Dedifferentiated amniotic fluid mesenchymal stem cell (primary cell): Measurements from ENCODE around the gene ERFE.
"Not testable (repeated sequence)": the region's sequence is repeated elsewhere in the genome, so short reads cannot be mapped to it uniquely, and the experiment has no call there.

Experiments
- DNase-seq: peaks from one replicate; pipeline ENCODE4 v3.0.0-alpha.2; 2016; ENCODE audit errors: extremely low spot score

The ERFE gene, protein sequence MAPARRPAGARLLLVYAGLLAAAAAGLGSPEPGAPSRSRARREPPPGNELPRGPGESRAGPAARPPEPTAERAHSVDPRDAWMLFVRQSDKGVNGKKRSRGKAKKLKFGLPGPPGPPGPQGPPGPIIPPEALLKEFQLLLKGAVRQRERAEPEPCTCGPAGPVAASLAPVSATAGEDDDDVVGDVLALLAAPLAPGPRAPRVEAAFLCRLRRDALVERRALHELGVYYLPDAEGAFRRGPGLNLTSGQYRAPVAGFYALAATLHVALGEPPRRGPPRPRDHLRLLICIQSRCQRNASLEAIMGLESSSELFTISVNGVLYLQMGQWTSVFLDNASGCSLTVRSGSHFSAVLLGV

DNA sequence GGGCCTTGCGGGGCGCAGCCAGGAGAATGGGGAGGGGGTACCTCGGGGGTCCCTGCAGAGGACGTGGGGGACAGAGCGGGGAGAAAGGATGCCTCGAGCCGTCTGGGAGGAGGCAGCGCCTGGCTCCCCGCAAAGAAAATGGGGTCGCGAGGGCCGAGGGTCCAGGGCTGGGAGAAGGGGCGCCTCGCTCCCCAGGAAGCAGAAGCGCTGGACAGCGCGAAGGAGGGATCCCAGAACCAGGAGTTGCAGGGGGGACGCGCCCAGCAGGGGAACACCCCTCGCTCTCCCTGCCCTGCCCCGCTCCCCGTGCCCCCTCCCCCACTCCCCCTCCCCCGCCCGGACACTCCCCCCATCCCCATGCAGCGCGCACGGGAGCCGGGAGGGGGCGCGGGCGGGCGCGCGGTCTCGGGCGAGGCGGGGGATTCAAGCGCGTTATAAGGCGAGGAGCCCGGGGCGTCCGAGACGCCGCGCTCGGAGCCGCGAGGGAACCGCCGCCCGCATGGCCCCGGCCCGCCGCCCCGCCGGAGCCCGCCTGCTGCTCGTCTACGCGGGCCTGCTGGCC is at the start of gene ERFE:
Gene ERFE (plus strand): TSS at position 462 of the 562 bp plus-strand sequence. CDS start 38 bp downstream, at position 500.
- no peak for DNase-seq

DNA sequence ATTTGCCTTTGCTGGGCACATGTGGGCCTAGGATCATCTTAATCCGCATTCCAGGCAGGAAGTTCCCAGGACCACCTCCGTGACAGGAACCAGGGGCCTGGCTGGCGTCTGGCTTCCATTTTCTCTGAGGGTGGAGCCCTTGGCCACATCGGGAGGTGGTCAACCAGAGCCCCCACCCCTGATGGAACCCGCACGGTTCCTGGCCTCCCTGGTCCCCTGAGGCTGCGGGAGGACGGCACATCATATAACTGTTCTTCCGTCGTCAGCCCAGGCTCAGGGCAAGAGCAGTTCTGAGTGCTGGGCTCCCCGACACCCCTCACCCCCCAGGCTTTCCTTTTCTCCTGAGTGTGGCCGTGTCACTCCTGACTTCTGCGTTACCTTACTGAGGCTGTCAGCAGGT is 45.2 kb upstream of the ERFE start:
- no peak for DNase-seq

DNA sequence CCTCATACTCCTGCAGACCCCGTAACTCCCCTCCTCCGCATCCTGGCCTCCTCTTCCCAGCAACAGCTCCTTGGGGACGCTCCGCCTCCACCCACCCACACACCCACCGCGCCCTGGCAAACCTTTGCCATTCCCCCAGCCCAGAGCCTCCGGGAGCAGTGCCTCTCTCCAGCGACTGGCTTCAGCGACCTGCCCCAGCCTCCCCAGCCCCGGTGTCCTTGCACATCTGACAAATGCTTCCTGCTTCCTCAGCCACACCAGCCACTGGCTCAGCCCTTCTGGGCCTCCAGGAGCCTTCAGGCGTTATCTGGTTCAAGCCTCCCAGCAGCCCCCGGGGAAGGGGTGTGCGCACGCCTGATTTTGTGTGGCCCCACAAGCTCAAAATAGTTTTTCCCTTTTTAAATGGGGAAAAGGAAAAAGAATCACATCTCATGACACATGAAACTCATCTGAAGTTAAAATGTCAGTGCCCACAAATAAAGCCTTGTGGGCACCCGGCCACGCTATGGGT is 44.4 kb upstream of the ERFE start:
- DNase-seq = no peak

DNA sequence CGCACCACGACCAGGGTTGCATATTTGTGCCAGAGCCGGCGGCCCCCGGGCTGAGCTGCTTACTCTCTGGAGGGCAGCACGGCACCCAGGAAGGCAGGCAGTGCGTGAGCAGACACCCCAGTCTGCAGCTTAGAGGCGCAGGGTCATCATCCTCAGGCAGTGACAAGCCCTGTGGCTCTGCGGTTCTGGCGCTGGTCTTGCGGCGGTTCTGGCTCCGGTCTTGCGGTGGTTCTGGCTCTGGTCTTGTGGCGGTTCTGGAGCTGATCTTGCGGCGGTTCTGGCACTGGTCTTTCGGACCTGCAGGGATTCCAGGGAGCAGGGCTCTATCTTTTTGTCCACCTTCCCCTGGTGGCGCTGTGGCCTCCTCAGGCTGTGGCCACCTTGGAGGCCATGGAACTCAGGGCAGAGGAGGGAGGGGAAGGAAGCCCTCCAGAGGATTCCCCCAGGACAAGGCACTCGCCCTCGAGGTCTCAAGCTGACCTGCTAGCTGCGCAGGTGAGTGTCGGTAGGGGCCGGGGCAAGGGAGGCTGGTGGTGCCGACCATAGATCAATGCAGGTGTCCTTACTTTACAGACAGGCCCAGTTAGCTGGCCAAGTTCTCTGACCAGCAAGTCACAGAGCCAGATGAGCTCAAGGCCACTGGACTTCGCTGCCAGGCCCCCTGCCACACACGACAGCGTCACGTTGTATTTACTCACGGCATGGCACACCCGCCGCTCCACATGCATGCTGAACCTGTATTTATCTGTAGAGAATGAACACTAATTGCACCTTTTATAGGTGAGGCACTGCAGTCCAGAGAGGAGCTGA is 43.7 kb upstream of the ERFE start:
- no peak for DNase-seq

DNA sequence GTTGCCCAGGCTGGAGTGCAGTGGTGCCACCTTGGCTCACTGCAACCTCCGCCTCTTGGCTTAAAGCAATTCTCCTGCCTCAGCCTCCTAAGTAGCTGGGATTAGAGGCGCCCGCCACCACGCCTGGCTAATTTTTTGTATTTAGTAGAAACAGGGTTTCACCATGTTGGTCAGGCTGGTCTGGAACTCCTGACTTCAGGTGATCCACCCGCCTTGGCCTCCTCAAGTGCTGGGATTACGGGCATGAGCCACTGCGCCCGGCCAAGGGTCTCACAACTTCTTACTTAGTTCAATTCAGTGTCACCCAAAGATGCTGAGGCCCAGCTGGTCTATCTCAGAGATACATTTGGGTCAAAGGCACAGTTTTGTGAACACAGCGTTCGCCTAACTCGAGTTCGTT is 43.1 kb upstream of the ERFE start:
- DNase-seq = not testable (repeated sequence)

DNA sequence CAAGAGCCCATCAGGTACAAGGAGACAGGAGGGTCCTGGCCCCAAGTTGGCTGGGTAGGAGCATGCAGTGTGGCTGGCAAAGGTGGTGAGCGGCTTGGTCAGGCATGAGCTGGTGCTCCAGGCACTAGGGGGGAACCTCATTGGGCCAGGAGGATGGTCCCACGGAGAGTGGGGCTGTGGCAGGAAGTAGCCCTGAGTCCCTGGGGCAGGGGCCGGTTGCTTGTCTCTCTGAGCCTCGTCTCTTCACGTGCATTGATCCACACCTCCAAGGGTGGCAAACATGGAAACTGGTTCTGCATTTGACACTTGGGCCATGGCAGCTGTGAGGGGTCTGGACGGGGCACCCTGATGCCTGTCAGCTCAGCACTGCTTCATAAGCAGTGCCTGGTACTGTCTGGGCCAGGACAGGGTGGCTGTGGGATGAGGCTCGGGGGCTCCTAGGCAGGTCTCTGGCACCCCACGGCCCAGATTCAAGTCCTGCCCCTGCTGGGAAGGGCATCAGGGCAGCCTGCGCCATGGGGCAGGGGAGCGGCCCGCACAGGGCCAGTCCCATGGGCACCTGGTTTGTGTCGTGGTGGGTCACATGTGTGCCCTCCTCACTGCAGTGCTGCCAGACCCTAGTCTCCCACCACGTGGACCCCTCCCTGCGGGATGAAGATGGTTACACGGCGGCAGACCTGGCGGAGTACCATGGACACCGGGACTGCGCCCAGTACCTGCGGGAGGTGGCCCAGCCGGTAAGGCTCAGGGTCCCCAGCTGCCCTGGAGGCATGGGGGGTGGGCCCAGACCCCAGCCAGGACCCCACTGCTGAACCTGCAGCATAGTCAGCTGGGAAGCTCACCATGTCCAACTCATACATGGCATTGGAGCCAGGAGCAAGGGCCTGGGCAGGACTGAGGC is 42.2 kb upstream of the ERFE start:
- no peak for DNase-seq

DNA sequence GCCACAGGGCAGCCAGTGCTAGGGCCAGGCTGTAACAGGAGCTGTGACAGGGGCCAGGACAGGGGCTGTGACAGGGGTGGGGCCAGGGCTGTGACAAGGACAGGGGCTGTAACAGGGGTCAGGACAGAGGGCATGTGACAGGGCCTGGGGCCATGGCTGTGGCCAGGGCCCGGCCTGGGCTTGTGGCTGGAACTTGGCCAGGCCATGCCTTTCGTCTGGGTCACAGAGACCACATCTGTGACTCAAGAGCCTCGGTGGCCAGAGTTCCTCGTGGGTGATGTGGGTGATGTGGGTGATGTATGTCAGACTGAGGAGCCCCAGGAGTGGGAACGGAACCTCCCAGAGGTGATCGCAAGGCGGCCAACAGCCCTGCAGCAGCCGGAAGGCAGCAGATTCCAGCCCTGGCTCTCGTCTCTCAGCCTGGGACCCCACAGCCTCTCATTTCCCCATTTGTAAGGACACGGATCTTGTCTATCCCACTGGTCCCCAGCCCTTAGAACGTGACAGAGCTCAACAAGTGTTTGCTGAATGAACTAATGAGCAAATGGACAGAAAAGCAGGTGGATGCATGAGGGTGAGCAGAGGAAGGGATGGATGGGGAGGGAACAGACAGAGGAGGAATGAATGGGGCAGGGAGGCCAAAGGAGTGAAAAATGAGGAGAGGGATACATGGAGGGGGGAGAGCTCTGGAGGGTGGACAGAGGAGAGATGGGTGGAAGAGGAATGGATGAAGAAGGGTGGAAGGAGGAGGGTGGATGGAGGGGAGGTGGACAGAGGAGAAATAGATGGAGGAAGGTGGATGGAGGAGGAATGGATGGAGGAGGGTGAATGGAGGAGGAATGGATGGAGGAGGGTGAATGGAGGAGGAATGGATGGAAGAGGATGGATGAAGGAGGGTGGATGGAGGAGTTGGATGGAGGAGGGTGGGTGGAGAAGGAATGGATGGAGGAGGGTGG is 41.3 kb upstream of the ERFE start:
- no peak for DNase-seq

DNA sequence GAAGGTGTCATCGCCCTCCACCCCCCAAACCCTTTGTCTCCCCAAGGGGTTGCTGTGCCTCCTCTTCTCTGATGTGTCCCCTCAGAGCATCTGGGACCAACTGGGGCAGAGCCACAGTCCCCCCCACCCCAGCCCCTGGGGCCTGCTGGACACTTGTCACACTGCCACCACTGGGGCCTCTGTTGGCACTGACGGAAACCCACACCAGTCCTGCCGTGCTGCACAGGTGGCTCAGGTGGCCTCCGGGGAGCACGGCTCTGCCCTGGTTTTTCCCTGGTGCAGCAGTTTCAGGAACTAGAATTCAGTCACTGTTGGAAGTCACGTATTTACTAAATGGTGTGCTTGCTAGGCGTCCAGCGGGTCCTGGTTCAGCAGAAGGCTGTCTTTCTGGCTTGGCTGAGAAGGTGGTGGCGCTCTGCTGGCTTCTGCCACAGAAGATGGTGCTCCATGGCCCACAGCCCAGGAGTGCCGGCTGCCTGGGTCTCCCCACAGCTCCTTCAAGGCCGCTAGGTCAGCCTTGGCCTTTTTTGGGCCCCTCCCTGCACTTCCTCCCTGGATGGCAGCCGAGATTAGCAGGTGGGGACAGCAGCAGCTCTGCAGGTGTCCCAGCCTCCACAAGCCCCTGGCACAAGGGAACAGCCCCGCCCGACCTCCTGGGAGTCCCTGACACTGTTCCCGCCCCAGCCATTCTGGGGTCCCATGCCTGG is 38.9 kb upstream of the ERFE start:
- no peak for DNase-seq

DNA sequence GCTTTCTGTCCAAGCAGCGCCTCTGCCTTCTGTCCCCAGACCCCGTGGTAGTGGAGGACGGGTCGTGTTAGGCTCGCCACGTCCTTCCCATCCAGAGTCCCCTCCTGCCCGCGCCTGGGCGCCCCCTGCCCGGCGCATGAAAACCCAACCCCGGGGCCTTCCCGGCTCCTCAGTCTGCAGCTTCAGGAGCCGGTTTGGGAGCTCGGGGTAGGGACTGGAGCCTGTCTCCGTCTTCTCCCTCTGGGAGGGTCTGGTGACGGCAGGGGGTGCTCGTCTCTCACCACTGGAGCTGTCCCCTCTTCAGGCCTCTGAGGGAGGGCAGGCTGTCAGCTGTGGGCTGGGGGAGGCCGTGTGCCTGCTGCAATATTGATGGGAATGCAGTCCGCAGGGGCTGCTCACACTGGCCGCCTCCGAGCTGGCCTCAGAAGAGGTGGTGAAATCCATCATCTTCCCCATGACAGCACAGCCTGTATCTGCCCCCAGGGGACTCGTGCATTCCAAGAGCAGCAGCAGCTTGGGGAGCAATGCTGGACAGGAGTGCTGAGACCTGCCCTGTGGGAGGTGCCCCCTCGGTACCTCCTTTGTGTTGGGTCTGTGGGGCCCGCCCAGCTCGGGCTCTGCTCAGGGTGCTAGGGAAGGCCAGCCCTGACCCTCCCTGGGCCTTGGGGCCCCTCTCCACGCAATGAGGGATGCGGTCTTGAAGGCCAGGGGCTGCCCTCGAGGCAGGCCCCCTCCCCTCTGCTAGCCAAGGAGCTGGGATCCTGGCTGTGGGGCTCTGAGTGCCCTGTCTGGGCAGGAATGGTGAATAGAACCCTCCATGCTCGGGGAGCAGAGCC is 38.1 kb upstream of the ERFE start:
- no peak for DNase-seq

DNA sequence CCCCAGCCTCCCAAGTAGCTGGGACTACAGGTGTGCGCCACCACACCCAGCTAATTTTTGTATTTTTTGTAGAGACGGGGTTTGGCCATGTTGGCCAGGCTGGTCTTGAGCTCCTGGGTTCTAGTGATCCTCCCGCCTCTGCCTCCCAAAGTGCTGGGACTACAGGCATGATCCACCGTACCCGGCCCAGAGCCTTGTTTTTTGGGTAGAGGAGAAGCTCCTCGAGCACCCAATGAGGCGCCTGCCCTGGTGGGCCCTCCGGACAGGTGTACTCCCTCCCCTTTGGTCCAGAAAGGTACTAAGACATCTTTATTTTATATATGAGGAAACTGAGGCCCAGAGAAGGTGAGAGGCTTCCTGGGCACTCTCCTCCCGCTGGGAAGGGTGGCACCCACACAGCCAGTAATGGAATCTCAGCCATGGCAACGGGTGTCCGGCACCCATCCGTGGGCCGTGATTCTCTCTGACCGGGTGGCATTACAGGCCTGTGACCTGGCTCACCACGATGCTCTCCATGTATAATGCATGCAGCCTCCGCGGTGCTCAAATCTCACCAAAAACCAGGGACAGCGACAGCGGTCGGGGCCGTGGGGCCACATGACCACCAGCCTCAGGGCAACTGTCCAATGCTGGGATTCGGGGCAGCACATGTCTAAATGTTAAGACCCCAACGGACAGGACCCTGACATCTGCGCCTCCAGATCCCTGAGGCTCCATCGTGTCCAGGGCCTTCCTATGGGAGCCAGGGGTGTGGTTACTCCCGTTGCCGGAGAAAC is 37.1 kb upstream of the ERFE start:
- DNase-seq = no peak

DNA sequence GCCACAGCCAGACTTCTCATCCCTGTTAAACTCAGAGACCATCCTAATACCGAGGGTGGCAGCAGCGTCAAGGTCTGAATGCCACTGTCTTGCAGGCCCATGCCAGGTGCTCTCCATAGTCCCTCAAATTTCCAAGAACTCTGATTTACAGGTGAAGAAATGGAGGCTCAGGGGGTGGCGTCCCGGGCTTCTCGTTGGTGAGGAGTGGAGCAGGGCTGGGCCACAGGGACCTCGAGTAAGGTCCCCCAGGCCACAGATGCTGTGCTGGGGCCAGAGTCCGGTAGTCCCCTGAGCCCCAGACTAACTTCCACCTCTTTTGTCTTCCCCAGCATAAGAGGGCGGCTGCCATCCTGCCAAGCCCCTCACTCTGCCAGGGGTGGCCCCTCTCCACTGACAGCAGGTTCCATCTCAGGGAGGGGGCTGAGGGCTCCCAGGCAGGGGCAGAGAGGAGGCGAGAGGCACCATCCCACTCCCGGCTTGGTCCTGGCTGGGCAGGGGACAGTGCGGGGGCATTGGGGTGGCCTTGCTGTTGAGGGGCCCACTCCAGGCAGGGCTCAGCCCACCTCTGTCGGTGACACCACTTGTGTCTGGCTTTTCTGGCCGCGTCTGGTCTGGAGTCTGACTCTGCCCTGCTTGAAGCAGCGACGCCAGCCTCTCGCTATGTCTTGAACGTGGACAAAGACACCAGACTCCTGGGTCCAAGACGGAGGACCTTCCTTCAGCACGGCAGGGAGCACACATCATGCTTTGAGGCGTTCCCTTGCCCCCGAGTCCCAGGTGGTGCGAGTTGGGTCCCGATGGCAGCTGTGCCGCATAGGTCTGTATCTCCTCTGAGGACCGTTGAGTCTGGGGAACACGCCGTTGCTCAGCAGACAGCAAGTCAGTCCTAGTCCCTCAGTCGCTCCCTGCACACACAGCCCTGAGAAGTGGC is 36.2 kb upstream of the ERFE start:
- DNase-seq = no peak

DNA sequence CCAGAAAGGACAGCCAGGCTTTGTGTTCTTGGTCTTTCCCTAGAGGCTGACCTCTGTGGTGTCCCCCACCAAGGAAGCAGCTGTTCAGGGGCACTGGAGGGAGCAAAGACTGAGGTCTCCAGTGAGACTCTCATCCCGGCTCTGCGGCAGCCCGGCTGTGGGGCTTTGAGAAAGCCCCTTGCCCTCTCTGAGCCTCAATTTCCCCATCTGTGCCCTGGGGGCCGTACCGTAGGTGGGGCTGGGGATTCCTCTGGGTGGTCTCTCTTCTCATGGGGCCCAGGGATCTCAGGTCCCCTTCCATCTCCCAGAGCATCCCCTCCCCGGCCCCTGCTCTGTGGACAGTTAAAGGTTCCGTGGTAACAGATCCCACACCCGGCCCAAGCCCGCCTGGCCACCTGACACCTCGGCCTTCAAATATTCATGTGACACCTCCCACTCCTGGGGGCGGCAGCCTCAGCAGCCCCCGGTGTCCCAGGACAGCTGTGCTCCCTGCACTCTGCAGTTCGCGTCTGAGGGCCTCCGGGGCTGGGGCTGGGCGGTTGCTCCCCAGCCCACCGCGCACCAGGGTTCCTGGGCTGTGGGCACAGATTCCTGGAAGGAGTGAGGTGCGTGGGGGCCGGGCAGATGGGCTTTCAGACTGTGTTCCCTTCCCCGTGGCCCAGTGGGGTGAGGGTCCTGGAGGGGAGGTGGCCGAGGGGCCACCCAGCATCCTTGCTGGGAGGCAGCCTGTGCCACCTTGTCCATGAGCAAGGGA is 35.4 kb upstream of the ERFE start:
- DNase-seq = no peak

DNA sequence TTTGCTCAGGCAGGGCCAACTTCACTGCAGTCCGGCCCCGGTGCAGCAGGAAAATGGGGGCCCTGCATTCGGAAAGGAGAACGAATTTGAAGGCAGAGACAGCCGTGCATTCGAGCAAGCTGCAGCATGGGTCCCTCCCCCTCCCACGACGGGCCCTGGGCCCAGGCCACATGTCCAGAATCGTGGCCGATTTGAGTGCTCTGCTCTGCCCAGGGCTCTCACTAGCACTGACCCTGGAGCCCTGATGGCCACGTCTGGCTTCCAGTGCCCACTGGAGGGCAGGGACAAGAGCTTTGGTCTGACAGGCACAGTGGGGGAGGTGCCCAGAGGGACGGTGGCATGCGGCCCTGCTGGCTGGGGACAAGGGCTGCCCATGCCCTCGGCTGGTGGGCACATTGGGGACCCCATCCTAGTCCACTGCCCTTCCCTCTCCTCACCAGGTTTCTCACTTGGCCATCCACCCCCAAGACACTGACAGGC is 34.7 kb upstream of the ERFE start:
- no peak for DNase-seq

DNA sequence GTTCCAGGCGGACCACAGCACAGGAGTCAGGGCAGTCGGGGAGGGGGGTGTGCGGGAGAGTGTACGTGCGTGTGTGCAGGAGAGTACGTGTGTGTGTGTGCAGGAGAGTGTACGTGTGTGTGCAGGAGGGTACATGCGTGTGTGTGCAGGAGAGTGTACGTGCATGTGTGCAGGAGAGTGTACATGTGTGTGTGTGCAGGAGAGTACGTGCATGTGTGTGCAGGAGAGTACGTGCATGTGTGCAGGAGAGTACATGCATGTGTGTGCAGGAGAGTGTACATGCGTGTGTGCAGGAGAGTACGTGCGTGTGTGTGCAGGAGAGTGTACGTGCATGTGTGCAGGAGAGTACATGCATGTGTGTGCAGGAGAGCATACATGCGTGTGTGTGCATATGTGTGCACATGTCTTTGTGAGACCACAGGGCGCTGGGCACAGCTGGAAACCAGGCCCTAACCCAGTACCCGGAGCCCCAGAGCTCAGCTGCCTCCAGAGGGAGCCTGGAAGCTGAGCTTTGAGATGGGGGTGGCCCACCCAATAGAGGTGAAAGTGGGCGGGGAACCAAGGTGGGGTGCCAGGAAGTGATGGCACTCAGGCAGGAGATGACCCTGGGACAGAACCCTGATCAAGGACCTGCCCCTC is 34.2 kb upstream of the ERFE start:
- no peak for DNase-seq

DNA sequence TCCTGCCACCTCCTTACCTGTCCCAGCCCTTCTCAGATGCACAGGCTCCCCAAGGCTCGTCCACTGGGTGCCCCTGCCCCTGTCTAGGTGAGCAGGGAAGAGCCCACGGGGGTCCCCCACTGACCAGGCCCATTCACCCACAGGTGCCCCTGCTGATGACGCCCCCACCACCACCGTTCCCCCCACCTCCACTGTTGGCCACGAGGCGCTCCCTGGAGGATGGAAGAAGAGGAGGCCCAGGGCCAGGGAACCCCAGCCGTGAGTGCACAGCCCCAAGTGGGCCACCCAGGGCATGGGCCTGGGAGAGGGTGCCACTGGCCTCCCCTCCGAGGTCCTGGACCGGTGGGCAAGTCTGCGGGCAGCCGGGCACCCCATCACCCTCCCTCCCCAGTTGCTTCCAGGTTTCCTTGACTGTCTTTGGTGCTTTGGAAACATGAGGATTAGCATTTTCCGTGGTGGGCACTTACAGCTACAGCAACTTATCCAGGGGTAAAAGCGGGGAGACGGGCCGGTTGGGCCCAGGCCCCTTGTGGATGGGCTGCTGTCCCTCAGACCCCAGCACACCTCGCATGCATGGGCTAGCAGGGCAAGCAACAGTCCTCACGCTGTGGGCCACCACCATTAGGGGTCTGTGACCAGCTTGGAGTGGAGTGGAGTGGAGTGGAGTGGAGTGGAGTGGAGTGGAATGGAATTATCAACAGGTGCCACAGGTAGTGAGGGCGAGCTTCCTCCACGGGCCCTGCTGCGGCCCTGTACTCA is 33.5 kb upstream of the ERFE start:
- no peak for DNase-seq
